ENCODE measurements around the gene SP5.

SP5 gene

DNA sequence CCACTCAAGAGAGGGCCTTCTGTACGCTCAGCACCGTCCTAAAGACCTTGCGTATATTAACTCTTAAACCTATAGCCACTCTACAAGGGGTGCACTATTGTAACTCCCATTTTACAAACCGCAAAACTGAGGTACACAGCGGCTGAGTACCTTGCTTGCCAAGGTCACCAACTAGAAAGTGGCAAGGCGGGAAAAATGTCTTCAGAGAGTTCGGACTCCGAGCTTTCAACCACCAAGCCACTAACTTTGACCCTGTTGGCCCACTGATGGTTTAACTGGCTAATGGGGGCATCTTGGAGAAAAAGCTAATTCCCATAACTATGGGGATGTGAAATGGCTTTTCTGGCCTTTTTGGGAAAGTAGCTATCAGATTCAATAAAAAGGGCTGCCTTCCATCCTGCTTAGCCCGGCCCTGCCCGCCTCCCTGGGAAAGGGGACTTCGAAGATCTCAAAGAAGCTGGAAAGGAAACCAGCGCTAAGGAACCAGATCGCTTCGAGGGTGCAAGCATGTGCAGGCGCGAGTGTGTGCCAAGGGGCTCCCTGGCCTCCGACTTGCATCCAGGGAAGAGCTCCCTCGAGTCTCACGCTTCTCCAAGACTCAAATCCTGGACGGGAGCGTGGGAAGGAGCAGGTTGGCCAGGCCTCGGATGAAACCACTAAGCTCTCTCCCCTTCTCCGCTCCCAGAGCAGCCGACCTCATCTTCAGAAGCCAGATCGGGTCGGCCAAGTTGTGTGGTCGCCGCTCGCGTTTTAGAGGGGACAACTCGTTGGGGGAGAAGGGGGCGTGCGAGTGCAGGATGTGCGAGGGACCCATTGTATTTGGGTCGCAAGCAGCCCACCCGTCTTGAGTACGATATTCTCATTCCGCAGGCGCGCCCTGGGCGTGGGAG lies 2.2 kb upstream of the SP5 start:
- TF ChIP-seq, protein P1, sequence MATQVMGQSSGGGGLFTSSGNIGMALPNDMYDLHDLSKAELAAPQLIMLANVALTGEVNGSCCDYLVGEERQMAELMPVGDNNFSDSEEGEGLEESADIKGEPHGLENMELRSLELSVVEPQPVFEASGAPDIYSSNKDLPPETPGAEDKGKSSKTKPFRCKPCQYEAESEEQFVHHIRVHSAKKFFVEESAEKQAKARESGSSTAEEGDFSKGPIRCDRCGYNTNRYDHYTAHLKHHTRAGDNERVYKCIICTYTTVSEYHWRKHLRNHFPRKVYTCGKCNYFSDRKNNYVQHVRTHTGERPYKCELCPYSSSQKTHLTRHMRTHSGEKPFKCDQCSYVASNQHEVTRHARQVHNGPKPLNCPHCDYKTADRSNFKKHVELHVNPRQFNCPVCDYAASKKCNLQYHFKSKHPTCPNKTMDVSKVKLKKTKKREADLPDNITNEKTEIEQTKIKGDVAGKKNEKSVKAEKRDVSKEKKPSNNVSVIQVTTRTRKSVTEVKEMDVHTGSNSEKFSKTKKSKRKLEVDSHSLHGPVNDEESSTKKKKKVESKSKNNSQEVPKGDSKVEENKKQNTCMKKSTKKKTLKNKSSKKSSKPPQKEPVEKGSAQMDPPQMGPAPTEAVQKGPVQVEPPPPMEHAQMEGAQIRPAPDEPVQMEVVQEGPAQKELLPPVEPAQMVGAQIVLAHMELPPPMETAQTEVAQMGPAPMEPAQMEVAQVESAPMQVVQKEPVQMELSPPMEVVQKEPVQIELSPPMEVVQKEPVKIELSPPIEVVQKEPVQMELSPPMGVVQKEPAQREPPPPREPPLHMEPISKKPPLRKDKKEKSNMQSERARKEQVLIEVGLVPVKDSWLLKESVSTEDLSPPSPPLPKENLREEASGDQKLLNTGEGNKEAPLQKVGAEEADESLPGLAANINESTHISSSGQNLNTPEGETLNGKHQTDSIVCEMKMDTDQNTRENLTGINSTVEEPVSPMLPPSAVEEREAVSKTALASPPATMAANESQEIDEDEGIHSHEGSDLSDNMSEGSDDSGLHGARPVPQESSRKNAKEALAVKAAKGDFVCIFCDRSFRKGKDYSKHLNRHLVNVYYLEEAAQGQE (IDR thresholded peaks at IDR 0.05; ENCODE audit: insufficient read depth in 1 of 2, low read depth in 2 of 2, low read length in 2 of 2), result no peak
- TF ChIP-seq POLR2AphosphoS5 (IDR thresholded peaks at IDR 0.05; ENCODE audit: low read depth, low read length) (no peak), TAF1 (IDR thresholded peaks at IDR 0.05; ENCODE audit: borderline replicate concordance, insufficient read depth, low read length) (no peak)

DNA sequence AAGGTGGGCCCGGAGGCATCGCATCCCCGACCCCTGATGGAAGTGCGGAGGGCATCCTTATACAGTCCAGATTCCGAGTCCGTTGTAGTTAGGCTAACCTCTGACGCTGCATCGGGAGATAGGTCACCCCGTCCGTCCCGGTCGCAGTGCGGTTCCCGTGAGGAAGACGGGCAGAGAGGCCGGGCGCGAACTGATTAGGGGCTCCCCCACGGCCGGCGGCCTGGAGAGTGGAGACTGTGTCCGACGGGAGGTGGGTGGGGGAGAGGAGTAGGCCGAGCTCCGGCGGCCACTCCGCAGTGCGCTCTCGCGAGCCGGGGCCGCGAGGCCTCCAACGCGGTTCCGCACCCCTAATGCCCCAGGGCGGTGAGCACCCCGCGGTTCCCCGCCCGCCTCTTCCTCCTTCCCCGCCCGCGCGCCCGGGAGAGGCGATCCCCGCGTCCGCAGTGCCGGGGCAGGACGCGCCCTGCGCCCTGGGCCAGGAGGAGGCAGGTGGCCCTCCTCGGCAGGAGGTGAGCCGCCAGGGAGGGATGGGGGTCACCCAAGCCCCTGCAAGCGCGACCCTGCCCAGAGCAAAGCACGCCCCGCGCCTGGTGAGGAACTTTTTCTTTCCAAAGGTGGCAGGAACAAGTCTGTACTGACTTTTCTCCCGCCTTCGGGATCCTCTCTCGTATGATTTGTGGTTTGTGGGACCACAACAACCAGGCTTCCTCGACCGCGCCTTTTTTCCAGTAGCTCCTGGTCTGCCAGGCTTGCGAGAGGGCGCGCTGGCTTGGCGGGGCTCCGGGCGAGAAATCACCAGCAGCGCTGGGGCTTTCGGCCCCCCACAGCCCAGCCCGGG lies 1.4 kb upstream of the SP5 start:
- TF ChIP-seq FOXP2 (optimal IDR thresholded peaks at IDR 0.05; ENCODE audit: borderline replicate concordance, extremely low read depth, extremely low read length, insufficient read depth) (no peak), TAF1 (IDR thresholded peaks at IDR 0.05; ENCODE audit: borderline replicate concordance, insufficient read depth, low read length) (no peak), POLR2AphosphoS5 (IDR thresholded peaks at IDR 0.05; ENCODE audit: low read depth, low read length) (no peak), SIN3A (IDR thresholded peaks at IDR 0.05; ENCODE audit: borderline replicate concordance, insufficient read depth, low read length) (no peak)
- TF ChIP-seq, protein P1 (IDR thresholded peaks at IDR 0.05; ENCODE audit: insufficient read depth in 1 of 2, low read depth in 2 of 2, low read length in 2 of 2), result no peak

DNA sequence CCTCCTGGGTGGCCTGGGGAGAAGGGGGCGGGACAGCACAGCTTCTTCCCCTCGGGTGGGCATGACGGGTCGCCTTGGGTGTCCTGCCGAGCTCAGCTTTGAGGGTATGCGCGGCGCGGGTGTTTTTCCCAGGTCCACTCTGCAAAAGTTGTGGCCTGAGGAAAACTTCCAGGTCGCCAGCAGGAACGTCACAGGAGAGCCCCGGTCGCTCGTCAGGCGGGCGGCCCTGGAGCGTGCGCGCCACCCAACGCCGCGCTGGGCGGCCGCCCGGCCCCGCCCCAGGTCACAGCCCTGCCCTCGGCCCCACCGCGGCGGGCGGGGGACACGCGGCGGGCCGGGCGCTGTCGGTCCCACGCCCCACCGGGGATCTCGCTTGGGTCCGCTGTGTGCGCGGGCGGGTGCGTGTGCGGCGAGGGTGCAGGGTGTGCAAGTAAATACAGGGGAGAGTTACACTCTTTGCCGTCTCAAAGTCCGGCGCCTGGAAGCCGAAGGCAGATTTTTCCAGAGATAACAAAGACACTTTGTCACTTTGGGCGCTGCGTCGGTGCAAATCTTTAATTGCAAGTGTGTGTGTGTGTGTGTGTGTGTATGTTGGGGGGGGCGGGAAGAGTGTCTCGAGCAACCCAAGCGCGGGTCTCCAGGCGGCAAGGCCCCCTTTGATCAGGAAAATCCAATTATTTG lies 616 bp upstream of the SP5 start:
- no peak for TF ChIP-seq POLR2AphosphoS5 (IDR thresholded peaks at IDR 0.05; ENCODE audit: low read depth, low read length)
- TF ChIP-seq, protein P1 (IDR thresholded peaks at IDR 0.05; ENCODE audit: insufficient read depth in 1 of 2, low read depth in 2 of 2, low read length in 2 of 2), result no peak
- TF ChIP-seq TAF1 (IDR thresholded peaks at IDR 0.05; ENCODE audit: borderline replicate concordance, insufficient read depth, low read length), result no peak
- no peak for TF ChIP-seq FOXP2 (optimal IDR thresholded peaks at IDR 0.05; ENCODE audit: borderline replicate concordance, extremely low read depth, extremely low read length, insufficient read depth)
- no peak for TF ChIP-seq SIN3A (IDR thresholded peaks at IDR 0.05; ENCODE audit: borderline replicate concordance, insufficient read depth, low read length)

DNA sequence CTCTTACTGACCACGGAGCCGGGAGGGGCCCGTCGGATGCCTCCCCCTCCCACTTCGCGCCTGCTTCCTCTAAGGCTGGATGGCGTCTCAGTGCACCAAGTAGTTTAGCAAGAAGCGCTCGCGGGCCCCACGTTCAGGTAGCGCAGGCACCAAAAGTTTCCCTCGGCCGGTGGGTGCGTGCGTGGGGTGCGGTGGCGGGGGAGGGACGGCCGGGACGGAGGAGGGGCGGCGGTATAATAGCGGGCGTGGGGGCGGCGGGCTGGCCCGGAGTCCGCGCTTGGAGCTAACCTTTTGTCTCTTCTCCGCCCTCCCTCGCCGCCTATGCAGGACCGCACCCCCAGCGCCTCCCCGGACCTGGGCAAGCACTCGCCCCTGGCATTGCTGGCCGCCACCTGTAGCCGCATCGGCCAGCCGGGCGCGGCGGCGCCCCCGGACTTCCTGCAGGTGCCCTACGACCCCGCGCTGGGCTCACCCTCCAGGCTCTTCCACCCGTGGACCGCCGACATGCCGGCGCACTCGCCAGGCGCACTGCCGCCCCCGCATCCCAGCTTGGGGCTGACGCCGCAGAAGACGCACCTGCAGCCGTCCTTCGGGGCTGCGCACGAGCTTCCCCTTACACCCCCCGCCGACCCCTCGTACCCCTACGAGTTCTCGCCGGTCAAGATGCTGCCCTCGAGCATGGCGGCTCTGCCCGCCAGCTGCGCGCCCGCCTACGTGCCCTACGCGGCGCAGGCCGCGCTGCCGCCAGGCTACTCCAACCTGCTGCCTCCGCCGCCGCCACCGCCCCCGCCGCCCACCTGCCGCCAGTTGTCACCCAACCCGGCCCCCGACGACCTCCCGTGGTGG lies 1.0 kb downstream of the SP5 start:
- TF ChIP-seq FOXP2 (optimal IDR thresholded peaks at IDR 0.05; ENCODE audit: borderline replicate concordance, extremely low read depth, extremely low read length, insufficient read depth), result no peak
- TF ChIP-seq POLR2AphosphoS5 (IDR thresholded peaks at IDR 0.05; ENCODE audit: low read depth, low read length), result no peak
- TF ChIP-seq SIN3A (IDR thresholded peaks at IDR 0.05; ENCODE audit: borderline replicate concordance, insufficient read depth, low read length), result no peak
- no peak for TF ChIP-seq TAF1 (IDR thresholded peaks at IDR 0.05; ENCODE audit: borderline replicate concordance, insufficient read depth, low read length)
- TF ChIP-seq, protein P1 (IDR thresholded peaks at IDR 0.05; ENCODE audit: insufficient read depth in 1 of 2, low read depth in 2 of 2, low read length in 2 of 2), result no peak

Measured in PFSK-1 (cell line).